Stimulated activated CD8-positive, alpha-beta memory T cell treated with anti-CD3 and anti-CD28 coated beads, Interleukin-4, amount 100 ng/mL, for 4 hours (primary cell): Measurements from ENCODE around the gene PID1.

Source experiments
- DNase-seq, 2 donors: peaks; one replicate each; pipeline ENCODE4 v3.0.0-alpha.2; 2020; ENCODE audit warnings: low read depth in 2 of 2, low spot score in 1 of 2

Gene PID1

DNA sequence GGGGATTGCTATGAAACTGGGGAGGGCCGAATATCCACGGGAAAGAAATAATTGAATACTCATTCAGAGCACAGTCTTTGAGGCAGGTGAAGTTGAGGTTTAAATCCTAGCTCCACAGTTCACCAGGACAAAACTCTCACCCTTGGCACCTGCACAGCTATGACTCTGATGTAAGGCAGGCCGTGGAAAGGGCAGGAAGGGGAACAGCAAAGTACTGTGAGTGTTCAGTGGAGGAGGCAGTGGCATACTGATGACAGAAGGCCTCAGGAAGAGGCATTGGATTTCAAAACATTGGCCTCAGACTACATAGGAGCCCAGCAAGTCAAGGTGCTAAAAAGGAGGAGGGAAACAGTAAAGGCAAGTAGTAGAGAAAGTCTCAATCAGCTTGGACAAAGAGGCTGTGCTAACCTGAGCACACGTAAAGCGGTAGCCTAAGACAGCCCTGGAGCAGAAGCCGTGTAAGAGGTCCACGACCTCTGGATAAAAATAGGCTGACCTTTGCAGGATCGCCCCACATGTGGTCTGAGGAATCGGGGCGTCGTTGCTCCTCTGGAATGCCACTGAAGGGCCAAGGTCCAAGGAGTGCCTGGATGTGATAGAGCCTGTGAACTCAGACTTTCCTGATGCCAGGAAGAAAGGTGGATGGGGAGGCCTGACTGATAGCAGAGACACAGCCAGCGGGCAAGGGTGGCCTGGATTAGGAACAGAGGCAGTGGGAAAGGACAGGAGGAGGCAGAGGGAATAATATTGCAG, 243.6 kb downstream of the PID1 start:
- no peak for DNase-seq

DNA sequence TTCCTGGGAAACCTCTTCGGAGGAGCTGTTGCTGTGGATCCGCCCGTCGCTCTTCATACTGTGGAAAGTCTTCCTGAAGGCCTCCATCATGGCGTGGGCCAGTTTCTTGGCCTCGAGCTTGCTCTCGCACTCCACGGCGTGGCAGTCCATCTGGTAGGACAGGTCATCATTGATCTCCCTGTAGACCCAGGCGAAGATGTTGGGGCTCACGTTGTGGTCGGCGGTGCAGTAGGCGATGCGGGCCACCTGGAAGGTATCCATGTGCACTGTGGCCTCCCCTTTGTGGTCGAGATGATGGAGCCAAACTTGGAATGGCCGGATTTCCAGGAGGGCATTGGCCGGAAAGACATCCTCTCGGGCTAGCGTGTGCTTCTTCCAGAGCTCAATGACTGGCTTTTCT, 245.4 kb downstream of the PID1 start:
- DNase-seq: no peak

DNA sequence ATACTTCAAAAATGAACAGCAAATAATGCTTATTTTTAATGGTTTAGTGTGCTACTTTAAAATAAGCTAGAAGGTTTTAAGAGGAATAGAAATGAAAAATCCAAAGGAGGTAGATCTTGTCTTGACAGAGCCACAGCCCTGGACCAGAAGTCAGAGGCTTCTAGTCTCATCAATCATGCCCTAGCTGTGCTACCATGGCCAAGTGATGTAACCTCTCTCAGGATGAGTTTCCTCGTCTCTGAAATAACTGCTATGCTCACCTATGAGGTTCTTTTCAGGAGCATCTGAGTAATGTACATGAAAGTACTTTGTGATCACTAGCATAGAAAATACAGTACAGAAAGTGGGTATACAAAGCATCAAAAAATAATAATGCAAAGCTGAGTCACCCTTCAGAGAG, 248.4 kb downstream of the PID1 start:
- no peak for DNase-seq

DNA sequence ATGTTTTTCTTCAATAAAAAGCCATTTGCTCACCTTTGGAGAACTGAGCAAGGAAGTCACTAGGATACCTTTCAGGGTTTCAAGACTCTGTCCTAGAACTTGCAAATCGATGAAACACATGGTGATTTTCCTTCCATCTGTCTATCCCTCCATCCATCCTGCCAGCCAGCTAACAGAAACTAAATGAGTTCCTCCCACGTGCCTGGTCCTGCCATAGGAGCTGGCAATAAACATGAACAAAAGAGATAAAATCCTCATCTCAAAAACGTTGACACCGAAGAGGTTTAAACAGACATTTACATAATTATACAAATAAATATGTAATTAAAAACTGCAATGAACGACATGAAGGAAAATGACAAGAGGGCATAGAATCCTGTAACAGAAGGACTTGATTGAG, 249.0 kb downstream of the PID1 start:
- DNase-seq: no peak

DNA sequence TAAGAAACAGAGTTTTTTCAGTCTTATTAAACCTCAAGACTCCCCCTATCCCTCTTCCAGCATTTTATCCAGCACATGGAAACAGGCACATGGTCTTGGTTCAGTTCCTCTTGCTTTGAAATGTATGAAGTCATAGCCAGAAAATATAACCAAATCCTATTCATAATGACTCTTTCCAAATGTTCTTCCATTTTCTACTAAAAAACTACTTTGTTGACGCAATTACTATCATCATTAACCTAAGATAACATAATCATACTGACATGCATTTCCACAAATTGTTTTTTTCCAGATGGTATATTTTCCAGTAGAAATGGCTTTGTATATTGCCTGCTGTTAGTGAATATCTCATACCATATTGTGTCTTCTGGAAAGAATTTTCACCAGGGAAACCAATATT, 261.3 kb downstream of the PID1 start:
- no peak for DNase-seq

DNA sequence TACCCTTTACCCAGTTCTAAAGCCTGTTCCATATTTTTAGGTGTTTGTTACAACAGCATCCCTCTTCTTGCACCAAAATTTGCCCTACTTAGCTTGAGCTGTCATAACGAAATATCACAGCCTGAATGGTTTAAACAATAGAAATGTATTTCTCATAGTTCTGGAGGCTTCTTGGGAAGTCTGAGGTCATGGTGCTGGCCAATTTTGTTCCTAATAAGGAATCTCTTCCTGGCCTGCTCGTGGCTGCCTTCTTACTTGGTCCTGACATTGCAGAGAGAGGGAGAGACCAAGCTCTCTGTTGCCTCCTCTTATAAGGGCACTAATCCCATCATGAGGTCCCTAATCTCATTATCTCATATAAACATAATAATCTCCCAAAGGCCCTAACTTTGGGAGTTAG, 267.8 kb downstream of the PID1 start:
- no peak for DNase-seq

DNA sequence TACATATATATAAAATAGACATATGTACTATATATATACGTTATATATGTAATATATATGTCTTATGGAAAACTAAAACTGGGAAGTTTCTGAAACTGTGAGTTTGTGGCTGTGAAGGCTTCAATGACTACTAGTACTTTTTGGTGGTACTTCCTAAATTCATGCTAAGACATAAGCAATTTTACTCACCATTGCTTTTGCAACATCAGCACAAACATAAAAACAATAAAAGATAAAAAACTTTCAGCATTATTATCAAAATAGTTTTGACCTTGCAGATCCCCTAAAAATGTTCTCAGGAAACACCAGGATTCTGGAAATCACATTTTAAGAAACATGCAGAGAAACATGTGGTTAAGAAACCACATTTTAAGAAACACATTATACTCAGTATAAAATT, 269.9 kb downstream of the PID1 start:
- no peak for DNase-seq

DNA sequence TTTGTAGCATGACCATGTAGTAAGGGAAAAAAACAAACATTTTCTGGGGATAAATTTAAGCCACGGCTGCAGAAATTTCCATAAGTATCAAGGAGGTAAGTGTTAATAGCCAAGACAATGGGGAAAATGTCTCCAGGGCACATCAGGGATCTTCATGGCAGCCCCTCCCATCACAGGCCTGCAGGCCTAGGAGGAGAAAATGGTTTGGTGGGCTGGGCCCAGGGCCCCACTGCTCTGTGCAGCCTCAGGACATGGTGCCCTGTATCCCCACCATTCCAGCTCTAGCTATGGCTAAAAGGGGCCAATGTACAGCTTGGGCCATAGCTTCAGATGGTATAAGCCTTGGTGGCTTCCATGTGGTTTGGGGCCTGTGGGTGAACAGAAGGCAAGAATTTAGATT, 271.8 kb downstream of the PID1 start:
- DNase-seq: no peak

DNA sequence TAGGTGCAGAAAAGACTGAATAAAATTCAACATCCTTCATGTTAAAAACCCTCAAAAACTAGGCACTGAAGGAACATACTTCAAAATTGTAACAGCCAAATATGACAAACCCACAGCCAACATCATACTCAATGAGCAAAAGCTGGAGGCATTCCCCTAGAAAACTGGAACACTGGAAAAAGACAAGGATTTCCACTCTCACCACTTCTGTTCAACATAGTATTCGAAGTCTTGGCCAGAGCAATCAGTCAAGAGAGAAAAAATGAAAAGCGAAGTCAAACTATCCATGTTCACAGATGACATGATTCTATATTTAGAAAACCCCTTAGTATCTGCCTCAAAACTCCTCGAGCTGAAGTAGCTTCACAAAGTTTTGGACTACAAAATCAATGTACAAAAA, 282.3 kb downstream of the PID1 start:
- no peak for DNase-seq

DNA sequence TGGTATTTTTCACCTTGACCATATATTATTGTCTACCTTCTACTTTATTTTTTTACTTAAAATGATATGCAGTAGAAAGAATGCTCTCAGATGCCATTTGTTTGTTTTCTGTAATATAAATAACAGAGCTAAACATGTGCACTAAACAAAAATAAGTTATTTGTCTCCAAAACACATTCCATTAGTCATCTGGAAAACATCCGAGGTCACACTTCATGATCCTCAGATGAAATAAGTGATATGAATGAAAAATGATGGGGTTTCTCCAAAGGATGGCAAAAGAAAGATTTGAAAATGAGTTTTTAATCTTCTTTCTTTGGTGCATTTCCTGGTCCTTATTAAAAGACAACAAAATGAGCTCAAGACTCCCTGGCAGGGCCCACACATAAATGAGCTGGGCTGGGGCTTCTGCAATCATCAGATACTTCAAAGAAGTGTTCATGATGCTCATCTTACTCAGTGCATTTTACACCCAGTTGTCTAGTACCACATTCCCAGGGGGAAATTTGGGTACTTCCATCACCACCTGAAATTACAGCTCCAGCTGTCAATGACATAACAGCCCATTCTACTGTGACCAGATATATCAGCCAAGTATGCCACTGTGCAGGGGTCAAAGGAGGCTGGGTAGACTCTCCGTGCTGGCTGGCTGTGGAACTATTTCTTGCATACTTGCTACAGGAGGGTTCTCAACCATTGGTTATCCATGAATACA, 283.5 kb downstream of the PID1 start:
- no peak for DNase-seq

DNA sequence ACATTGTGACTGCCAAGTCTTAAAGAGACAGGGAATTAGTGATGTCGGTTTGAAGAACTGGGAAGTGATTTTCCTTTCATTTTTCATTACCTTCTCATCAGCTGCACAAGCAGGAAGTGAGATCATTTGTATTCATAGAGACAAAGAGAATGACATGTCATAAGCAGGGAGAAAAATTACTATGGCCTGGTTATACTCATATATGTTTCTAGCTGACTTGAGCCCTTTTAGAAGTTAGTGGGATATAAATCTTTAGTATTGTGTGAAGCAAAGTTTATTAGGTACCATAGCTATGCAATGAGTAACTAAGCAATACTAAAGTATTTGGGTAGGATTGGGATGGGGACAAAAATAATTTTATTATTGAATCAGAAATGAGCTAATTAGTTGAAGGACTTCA, 284.1 kb downstream of the PID1 start:
- no peak for DNase-seq

DNA sequence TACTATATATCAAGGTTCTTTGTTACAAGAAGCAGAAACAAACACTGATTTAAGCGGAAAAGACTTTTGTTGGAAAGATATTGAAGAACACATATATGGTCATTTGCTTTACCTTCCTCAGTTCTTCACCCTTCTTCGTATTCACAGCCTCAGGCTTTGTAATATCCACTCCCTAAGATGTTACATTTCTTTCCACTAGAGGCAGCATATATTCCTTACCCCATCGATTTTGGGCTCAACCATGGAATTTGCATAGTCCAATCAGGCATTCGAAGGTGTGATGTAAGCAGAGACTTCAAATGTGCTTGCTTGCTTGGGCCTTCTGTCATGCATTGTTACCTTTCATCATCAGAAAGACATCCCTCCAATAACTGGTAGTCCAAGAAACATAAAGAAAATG, 287.4 kb downstream of the PID1 start:
- no peak for DNase-seq

DNA sequence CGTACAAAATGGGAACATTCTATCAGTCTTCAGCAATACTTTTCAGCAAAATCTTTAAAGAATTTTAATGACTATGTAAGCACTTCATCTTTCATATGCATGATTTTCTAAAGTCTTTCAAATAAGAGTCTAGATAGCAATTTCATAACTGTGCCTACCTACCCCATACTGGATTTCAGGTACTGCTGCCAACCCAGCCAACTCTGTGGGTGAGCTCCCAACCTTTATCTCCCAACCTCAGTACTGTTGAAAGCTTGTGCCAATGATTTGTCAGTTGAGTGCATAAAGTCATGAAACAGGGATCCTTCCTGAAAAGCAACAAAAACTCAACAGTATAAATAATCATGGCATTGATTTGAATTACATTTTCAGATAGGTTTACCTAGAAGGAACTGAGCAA, 296.9 kb downstream of the PID1 start:
- no peak for DNase-seq
